Activated CD4-positive, CD25-positive, alpha-beta regulatory T cell treated with anti-CD3 and anti-CD28 coated beads, Interleukin-2, amount 50 U/mL, for 72 hours (primary cell): Measurements from ENCODE around the gene BCO2.
"Not testable (repeated sequence)": the region's sequence is repeated elsewhere in the genome, so short reads cannot be mapped to it uniquely, and the experiment has no call there.

Experiments
- DNase-seq: peaks from one replicate; pipeline ENCODE4 v3.0.0; 2021

The BCO2 gene

GRCh38 chr11:112167145-112167544, 8.2 kb upstream of the BCO2 start, which contains the start of gene TEX12:
Gene TEX12, plus strand, starts transcription at chr11:112167372. Its CDS starts 1,897 bp downstream, at chr11:112169269.
- no peak for DNase-seq

DNA sequence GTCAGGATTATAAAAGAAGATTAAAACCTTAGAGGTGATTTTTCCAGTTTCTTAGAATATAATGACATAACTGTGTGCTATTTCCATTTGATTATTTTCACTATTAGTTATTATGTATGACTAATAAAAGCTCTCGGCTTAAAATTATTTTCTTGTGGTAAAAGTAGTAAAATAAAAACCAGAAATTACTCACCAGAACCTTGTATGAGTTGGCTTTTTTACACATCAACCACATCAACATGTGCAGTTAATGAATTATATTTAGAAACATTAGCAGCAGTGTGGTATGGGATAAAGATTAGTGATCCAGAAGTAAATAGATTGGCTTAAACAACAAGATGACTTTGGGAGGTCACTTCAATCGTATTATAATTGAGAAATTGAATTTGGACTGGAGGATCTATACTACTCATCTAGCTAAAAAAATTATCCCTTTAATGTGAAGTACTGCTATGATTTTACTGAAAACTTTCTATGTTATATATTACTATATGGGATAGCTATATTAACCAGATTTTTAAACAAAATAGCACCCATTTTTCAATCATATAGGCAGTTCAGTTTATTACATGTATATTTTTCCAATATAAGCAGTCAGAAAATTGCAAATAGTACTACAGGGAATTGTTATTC, 2.8 kb upstream of the BCO2 start:
- no peak for DNase-seq

DNA sequence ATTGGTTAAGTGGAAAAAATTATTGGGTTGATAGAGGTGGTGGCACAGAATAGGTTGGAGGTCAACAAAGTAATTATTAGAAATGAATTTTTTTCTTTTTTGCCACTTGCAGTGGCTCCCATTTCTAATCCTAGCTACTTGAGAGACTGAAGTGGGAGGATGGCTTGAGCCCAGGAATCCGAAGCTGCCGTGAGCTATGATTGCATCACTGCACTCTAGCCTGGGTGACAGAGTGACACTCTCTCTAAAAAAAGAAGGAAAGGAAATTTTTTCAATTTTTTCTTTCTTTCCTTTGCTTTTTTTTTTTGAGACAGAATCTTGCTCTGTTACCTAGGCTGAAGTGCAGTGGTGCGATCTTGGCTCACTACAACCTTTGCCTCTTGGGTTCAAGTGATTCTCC, 2.2 kb upstream of the BCO2 start:
- no peak for DNase-seq

- no peak for DNase-seq
Observed at GRCh38 chr11:112175599-112175952, 264 bp downstream of the BCO2 start.

DNA sequence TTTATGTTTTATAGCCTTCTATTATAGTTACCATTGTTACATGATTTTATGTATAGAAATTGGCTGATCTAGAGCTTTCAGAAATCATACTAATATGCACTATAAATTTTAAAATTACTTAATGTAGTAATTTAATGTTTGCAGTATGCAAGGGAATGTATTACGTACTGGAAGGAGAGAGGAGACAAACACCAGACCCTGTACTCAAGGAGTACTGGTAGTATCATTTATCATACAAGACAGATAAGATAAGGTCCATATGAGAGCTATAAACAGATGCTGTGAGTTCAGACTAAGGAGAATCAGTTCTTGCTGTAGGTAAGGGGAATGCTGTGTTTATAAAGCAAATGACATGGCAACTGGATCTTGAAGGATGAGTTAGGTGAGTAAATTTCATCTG, 765 bp downstream of the BCO2 start:
- no peak for DNase-seq

DNA sequence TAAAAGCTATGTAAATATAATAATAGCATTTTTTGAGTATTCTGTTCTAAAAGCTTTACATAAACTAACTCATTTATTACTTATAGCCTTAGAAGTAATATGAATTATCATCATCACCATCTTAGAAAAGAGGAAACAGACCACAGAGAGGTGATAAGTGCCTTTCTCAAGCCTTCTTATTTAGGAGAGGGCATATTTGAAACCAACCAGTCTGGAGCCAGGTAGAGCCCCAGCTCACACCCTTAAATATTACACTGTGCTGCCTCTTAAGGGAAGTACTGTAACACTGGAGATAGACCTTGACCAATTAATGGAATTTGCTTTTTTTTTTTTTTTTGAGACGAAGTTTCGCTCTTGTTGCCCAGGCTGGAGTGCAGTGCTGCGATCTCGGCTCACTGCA, 2.3 kb downstream of the BCO2 start:
- no peak for DNase-seq

DNA sequence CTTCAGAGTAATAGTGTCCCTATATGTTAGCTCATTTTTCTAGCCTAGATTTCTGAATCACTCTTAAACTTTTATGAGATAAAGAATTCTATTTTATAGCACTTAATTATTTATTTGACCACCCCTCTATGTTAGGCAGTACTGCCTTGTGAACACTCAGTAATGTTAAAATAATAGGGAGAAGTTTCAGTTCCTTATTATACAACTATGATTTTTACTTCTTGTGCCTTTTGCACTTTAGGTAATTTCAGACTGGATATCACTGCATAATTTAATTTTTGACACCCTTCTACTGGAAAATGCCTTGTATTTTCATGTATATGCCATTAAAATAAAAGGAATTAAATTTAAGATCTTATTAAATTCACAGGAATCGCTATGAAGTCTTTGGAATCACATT, 3.1 kb downstream of the BCO2 start:
- no peak for DNase-seq

DNA sequence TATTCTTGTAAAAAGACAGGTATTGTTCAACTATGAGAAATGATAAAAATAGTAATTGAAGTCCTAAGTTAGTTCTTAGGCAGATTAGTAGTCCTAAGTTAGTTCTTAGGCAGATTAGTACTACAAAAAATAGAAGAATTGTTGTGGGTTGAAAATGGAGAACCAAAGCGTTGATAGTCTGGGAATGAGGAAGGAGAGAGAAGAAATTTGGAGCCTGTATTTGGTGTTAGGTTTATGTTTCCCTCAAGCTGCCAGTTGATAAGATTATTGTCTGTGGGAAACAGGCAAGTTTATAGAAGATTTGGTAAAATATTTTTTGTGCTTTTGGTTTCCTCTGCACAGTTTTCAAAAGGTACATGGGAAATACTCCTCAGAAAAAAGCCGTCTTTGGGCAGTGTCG, 3.6 kb downstream of the BCO2 start:
- no peak for DNase-seq

DNA sequence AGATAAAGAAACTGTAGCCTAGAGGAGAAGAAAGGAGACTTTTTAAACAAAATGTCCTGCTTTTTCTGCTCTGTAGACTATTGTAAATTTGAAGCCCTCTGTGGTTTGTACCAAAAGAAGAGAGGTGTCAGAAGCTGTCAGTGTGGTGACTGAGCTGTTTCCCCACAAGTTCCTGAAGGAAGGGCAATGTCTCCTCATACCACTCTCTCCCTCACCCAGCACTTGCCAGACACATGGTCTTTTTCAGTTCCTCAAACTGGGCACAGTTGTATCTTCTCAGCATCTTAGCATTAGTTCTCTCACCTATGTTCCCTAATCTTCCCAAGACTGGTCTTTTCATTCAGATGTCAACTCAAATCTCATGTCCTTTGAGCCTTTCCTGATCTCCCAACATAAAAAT, 4.3 kb downstream of the BCO2 start:
- no peak for DNase-seq

- no peak for DNase-seq
Observed at GRCh38 chr11:112182867-112183266, 7.6 kb downstream of the BCO2 start.

DNA sequence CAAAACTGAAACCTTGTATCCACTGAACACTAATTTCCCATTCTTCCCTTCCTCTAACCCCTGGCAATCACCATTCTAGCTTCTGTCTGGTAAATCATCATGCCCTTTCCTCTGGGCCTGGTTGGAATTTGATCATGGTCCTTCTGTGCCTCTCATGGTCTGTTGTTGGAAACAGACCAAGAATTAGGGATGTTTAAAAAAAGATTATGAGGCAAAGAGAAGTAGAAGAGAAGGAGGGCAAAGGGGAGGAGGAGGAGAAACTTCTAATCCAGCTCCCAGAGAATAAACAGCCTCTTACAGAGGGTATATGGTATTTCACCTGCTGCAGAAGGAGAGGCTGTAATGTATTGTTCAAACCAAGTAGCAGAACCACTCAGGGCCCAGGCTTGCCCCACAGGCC, 10.6 kb downstream of the BCO2 start:
- DNase-seq = no peak

GRCh38 chr11:112186304-112186703, 11.0 kb downstream of the BCO2 start:
- DNase-seq = no peak

DNA sequence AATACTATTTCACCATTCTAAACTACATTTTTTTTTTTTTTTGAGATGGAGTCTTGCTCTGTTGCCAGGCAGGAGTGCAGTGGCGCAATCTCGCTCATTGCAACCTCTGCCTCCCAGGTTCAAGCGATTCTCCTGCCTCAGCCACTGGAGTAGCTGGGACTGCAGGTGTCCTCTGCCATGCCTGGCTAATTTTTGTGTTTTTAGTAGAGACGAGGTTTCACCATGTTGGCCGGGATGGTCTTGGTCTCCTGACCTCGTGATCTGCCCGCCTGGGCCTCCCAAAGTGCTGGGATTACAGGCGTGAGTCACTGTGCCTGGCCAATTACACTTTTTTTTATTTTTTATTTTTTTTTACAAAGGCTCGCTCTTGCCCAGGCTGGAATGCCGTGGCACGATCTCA, 19.8 kb downstream of the BCO2 start:
- DNase-seq = not testable (repeated sequence)

DNA sequence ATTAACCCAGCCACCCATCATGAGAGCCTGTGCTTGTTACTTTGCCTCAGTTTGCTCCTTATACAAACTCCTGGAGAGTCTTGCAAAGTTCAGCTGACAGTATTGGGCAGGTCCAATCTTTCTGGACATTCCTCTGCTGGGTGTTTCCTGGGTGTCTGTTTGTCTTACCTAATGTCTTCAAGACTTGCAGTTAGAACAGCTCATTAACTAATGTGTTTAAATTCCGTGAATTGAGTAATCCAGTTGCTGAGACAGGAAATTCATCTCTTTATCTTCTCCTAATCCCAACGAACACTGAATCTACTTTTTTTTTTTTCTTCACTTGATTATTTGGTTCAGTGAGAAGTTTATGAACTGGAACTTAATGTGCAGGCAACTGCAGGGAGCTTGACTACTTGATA, 20.6 kb downstream of the BCO2 start:
- no peak for DNase-seq

DNA sequence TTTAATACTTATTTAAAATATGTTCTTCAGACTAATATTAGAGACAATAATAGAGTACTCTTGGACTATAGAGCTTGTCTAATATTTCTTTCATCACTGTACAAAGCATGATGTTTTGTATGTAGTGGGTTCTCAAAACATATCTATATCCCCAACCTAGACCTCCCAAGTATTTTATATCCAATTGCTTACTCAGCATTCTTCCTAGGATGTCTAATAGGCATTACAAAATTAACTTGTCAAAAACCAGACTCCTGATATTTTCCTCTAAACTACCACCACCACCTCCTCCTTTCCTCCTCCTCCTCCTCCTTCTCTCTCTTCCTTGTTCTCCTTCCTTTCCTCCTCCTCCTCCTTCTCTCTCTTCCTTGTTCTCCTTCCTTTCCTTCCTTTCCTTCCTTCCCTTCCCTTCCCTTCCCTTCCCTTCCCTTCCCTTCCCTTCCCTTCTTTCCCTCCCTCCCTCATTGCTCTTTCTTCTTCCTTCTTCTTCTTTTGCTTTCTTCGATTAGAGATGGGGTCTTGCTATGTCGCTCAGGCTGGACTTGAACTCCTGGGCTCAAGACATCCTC, 21.3 kb downstream of the BCO2 start:
- DNase-seq = no peak

- not testable (repeated sequence) for DNase-seq
Observed at GRCh38 chr11:112199101-112199500, 23.8 kb downstream of the BCO2 start.

DNA sequence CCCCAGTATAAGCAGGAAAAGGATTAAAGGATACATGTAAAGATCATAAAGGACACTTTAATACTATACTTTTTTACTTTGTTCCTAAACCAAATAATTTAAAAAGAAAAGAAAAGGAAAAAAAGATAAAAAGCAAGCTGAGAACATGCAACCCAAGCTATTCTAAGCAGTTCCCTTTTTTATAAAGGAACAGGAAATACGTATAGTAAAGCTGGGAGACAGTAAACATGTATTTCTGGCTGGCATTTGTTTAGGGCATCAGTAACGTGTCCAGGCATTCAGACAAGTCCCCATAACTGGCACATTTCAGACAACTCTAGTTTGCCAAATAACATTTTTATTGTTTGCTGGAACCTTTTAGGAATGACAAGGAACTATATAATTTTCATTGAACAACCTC, 24.9 kb downstream of the BCO2 start:
- DNase-seq = no peak

DNA sequence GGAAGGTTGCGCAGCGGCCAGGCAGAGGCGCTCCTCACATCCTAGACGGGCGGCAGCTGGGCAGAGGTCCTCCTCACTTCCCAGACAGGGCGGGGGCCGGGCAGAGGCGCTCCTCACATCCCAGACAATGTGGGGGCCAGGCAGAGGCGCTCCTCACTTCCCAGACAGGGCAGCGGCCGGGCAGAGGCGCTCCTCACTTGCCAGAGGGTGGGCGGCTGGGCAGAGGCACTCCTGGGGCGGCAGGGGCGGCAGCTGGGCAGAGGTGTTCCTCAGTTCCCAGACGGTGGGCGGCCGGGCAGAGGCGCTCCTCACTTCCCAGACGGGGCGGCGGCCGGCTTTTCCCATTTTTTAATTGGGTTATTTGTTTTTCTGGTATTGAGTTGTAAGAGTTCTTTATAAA, 30.8 kb downstream of the BCO2 start:
- no peak for DNase-seq

DNA sequence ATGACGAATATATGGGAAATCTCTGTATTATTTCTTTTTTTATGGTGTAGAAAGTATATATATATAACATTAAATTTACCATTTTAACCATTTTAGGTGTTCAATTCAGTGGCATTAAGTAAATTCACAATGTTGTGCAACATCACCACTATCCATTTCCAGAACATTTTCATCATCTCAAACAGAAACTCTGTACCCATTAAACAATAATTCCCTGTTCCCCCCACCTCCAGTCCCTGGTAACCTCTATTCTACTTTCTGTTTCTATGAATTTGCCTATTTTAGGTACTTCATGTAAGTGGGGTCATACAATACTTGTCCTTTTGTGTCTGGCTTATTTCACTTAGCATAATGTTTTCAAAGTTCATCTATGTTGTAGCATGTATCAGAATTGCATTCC, 35.6 kb downstream of the BCO2 start:
- DNase-seq = no peak

DNA sequence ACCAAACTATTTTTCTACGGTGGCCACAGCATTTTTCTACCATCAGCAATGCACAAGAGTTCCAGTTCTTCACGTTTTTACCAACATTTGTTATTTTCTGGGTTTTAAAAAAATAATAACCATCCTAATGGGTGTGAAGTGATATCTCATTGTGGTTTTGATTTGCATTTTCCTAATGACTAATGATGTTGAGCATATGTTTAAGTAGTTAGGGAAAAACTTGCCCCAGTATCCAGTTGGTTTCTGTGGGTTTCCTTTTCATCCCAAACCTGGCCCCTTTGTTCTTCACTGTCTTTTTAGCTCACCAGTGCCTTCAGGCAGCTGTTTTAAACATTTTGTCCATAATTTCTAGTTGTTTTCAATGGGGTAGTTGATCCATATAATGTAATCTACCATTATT, 36.2 kb downstream of the BCO2 start:
- no peak for DNase-seq

DNA sequence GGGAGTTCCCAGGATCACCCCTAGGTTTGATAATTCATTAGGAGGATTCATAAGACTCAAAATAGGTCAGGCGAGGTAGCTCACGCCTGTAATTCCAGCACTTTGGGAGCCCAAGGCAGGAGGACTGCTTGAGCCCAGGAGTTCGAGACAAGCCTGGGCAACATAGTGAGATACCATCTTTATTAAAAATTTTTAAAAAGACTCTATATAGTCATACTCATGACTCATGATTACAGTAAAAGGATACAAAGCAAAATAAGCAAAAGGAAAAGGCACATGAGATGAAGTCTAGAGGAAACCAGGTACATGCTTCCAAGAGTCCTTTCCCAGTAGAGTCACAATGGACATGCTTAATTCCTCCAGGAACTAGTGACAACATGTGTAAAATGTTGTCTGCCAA, 37.0 kb downstream of the BCO2 start:
- no peak for DNase-seq

GRCh38 chr11:112212710-112213109, 37.4 kb downstream of the BCO2 start:
- no peak for DNase-seq

GRCh38 chr11:112213753-112214152, 38.4 kb downstream of the BCO2 start:
- DNase-seq = no peak

- no peak for DNase-seq
Observed at GRCh38 chr11:112215621-112216020, 40.3 kb downstream of the BCO2 start.

DNA sequence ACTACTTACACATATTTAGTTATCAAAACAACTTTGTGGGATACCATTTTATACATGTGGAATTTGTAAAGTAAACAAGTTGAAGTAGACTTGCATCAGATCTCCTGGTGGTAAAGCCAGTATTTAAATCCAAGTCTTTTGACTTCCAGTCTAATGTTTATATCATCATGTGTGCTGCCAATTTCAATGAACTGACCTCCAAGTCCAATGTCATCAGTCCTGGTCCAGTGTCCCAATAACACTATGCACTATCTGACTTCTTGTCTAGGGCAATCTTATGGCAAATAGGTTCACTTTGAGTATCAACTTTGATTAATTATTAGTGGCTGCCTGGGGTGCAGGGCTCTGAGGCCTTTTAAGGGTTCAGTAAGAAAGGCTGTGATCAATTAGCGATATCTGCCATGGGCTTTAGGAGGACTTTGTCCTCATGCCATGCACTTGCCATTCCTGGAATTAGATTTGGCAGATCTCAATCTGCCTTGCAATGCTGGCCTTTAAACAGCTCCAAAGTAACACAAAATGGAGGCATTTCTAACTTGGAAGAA, 41.3 kb downstream of the BCO2 start:
- DNase-seq = no peak
